Measurements from ENCODE around the gene CAMK2G.

DNA sequence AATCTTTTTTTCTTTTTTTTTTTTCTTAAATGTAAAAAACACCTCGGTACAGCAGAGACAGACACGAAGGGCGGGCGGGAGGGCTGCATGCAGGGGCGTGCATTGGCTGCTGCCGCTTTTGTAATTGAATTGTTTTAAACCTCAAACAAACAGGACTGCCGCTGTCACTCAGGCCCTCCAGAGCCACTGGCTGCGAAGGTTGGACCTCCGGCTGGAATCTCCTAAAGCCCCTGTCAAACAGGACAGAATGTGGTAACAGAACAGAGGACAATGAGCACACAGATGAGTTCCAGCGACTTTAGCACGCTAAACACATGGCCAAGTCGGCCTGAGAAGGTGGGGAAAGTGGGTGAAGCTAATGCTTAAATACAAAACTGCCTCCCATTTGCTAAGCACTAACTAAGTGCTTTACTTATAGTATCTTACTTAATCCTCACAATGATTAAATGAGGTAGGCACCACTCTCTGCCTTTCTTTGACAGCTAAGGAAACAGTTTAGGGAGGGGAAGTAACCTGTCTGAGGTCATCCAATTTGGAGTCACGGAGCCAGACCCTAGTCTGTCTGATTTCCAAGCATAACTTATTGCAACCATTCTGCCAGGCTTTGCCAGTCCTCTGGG, 60.0 kb downstream of the CAMK2G start:
- no peak for TF ChIP-seq EZH2phosphoT487 (IDR thresholded peaks at IDR 0.05; ENCODE audit: insufficient read depth, low read depth)
- TF ChIP-seq EZH2 (IDR thresholded peaks at IDR 0.05; ENCODE audit: insufficient read depth, poor library complexity, severe bottlenecking): no peak
